BLaER1 (cell line): ENCODE results near the gene MLF2.
"Not testable (repeated sequence)": the region's sequence is repeated elsewhere in the genome, so short reads cannot be mapped to it uniquely, and the experiment has no call there.

Source experiments
- H3K27ac ChIP-seq: shearing (Covaris generic); formaldehyde crosslinking; 2 replicates; pipeline ENCODE4 v1.8.1; 2022
- H3K27me3 ChIP-seq: shearing (Covaris generic); formaldehyde crosslinking; 2 replicates; pipeline ENCODE4 v1.8.1; 2022
- H3K36me3 ChIP-seq: shearing (Covaris generic); formaldehyde crosslinking; 2 replicates; pipeline ENCODE4 v1.8.1; 2022
- H3K4me1 ChIP-seq: shearing (Covaris generic); formaldehyde crosslinking; 2 replicates; pipeline ENCODE4 v1.8.1; 2022
- H3K4me2 ChIP-seq: shearing (Covaris generic); formaldehyde crosslinking; 2 replicates; pipeline ENCODE4 v1.8.1; 2022
- H3K4me3 ChIP-seq: shearing (Covaris generic); formaldehyde crosslinking; 2 replicates; pipeline ENCODE4 v1.8.1; 2022
- H3K9ac ChIP-seq: shearing (Covaris generic); formaldehyde crosslinking; 2 replicates; pipeline ENCODE4 v1.8.1; 2022
- H3K9me3 ChIP-seq: shearing (Covaris generic); formaldehyde crosslinking; 2 replicates; pipeline ENCODE4 v1.8.1; 2022
- H4K20me1 ChIP-seq: shearing (Covaris generic); formaldehyde crosslinking; 2 replicates; pipeline ENCODE4 v1.8.1; 2022
- Cebpa-rat ChIP-seq: shearing (Covaris generic); IDR thresholded peaks from 2 replicates; pipeline ENCODE4 v1.8.1; 2022

Gene MLF2

DNA sequence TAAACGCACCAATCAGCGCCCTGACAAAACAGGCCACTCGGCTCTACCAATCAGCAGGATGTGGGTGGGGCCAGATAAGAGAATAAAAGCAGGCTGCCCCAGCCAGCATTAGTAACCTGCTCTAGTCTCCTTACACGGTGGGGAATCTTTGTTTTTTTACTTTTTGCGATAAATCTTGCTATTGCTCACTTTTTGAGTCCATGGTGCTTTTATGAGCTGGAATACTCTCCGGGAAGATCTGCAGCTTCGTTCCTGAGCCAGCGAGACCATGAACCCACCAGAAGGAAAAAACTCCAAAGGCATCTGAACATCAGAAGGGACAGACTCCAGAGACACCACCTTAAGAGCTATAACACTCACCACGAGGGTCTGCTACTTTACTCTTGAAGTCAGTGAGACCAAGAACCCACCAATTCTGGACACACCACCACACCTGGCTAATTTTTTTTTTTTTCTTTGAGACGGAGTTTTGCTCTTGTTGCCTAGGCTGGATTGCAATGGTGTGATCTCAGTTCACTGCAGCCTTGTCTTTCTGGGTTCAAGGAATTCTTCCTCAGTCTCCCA is 36.0 kb downstream of the MLF2 start:
- no peaks in the 10 kb centered on the region for H4K20me1 ChIP-seq
- H3K36me3 ChIP-seq: no peaks in the 10 kb centered on the region
- no peaks in the 10 kb centered on the region for H3K4me1 ChIP-seq
- no peak overlapping the region for H3K9ac ChIP-seq
- no peaks in the 10 kb centered on the region for H3K27me3 ChIP-seq
- H3K9me3 ChIP-seq: no peaks in the 10 kb centered on the region
- no peak overlapping the region for H3K4me2 ChIP-seq
- no peak for TF ChIP-seq Cebpa-rat
- no peak overlapping the region for H3K4me3 ChIP-seq
- no peak overlapping the region for H3K27ac ChIP-seq

GRCh38 chr12:6716031-6716873 is 36.7 kb downstream of the MLF2 start:
- H4K20me1 ChIP-seq, H3K4me3 ChIP-seq, H3K4me1 ChIP-seq, H3K4me2 ChIP-seq, H3K9ac ChIP-seq, H3K27ac ChIP-seq, H3K27me3 ChIP-seq, H3K36me3 ChIP-seq, H3K9me3 ChIP-seq: not testable (repeated sequence)

DNA sequence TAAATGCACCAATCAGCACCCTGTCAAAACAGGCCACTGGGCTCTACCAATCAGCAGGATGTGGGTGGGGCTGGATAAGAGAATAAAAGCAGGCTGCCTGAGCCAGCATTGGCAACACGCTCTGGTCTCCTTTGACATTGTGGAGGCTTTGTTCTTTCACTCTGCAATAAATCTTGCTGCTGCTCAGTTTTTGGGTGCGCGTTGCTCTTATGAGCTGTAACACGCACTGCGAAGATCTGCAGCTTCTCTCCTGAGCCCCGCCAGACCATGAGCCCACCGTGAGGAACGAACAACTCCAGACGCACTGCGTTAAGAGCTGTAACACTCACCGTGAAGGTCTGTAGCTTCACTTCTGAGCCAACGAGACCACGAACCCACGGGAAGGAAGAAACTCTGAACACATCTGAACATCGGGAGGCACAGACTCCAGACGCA is 44.0 kb downstream of the MLF2 start:
- Histone ChIP-seq H3K9ac (no peak overlapping the region), H3K4me2 (no peak overlapping the region), H3K4me3 (no peak overlapping the region), H3K4me1 (peaks cover under 1% of the 10 kb centered on the region; the same call in 1 of the 2 replicates), H3K36me3 (no peaks in the 10 kb centered on the region), H3K9me3 (0 out of 2 replicates have a peak, but pooled peaks cover 4% of the 10 kb centered on the region), H3K27ac (no peak overlapping the region), H3K27me3 (no peaks in the 10 kb centered on the region), H4K20me1 (no peaks in the 10 kb centered on the region)
- no peak for TF ChIP-seq Cebpa-rat

DNA sequence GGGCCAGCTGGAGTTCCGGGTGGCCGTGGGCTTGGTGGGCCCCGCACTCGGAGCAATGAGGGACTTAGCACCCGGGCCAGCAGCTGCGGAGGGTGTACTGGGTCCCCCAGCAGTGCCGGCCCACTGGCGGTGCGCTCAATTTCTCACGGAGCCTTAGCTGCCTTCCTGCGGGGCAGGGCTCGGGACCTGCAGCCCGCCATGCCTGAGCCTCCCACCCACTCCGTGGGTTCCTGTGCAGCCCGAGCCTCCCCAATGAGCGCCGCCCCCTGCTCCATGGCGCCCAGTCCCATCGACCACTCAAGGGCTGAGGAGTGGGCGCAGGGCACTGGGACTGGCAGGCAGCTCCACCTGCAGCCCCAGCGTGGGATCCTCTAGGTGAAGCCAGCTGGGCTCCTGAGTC is 44.6 kb downstream of the MLF2 start:
- H4K20me1 ChIP-seq, H3K9me3 ChIP-seq, H3K4me3 ChIP-seq, H3K27ac ChIP-seq, H3K27me3 ChIP-seq, H3K4me2 ChIP-seq, H3K4me1 ChIP-seq, H3K36me3 ChIP-seq, H3K9ac ChIP-seq: not testable (repeated sequence)

DNA sequence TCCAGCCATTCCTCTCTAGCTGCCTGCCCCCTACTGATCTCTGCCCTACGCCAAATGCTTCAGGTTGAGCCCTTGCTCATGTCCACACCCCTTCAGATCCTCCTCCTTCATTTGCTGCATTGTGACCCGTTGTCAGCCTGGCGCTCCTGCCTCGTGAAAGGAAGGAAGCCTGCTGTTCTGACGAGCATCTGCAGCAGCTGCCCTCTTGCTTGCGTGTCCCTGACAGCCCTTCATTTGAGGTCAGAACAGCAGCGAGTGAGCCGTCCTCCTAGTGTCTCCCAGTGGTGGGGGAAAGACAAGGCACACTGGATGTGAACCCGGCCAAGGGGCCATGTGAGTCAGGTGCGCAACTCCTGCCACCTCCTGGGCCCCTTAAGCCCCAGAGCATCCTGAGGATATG is 49.3 kb downstream of the MLF2 start:
- Histone ChIP-seq H3K9me3 (0 out of 2 replicates have a peak, but pooled peaks cover 4% of the 10 kb centered on the region), H3K4me3 (no peak overlapping the region), H4K20me1 (no peaks in the 10 kb centered on the region), H3K4me1 (peaks cover 28% of the 10 kb centered on the region), H3K4me2 (peak overlapping the region; percentile 37), H3K36me3 (no peaks in the 10 kb centered on the region), H3K27me3 (peaks cover 16% of the 10 kb centered on the region; the same call in 1 of the 2 replicates), H3K27ac (no peak overlapping the region), H3K9ac (no peak overlapping the region)
- TF ChIP-seq Cebpa-rat: no peak

DNA sequence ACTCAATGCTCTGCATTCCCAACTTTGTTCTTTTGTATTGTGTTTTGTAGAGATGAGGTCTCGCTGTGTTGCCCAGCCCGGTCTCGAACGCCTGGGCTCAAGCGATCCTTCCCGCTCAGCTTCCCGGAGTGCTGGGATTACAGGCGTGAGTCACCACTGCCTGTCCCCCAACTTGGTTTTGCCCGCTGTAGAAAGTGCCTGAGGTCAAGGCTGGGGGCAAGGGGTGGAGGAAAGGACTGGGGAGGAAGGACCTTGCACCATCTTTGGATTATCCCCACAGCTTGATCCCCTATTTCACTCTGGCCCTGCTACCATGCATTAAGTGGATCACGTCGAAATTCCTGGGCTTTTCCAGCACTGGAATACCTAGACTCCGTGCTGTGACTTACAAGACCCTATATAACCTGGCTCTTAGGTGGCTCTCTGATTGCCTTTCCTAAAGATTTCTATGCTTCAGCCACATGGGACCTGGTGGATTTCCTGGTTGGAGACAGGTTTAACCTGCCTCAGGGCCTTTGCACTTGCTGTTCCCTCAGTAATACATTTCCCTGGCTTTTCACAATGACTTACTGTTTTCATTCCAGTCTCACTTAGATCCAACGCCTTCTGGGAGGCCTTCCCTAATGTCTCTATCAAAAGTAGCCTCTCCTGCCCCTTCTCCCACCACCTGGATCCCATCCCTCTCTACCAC is 51.7 kb downstream of the MLF2 start:
- no peak for TF ChIP-seq Cebpa-rat
- no peaks in the 10 kb centered on the region for H4K20me1 ChIP-seq
- peak overlapping the region; percentile 99 for H3K4me2 ChIP-seq
- H3K27me3 ChIP-seq: peaks cover 16% of the 10 kb centered on the region; the same call in 1 of the 2 replicates
- H3K4me3 ChIP-seq: peak overlapping the region; percentile 77
- H3K9me3 ChIP-seq: no peaks in the 10 kb centered on the region
- H3K9ac ChIP-seq: peak overlapping the region; percentile 64; the same call in 1 of the 2 replicates
- 0 out of 2 replicates have a peak overlapping the region, but pooled peaks have one; percentile 18 for H3K27ac ChIP-seq
- no peaks in the 10 kb centered on the region for H3K36me3 ChIP-seq
- peaks cover 52% of the 10 kb centered on the region for H3K4me1 ChIP-seq

GRCh38 chr12:6700646-6701051 is 52.3 kb downstream of the MLF2 start, which contains the start of gene PIANP:
TSS of gene PIANP (minus strand) at chr12:6700815. CDS start at chr12:6698061, 2,754 bp downstream.
- Histone ChIP-seq H3K4me1 (peaks cover 58% of the 10 kb centered on the region), H3K27ac (peak within 1 kb of the TSS; percentile 72), H3K9me3 (no peaks in the 10 kb centered on the region), H3K4me3 (peak within 1 kb of the TSS; percentile 77), H4K20me1 (no peaks in the 10 kb centered on the region), H3K27me3 (peaks cover 16% of the 10 kb centered on the region; the same call in 1 of the 2 replicates), H3K36me3 (no peaks in the 10 kb centered on the region), H3K4me2 (peak within 1 kb of the TSS; percentile 99), H3K9ac (peak within 1 kb of the TSS; percentile 72)
- TF ChIP-seq Cebpa-rat: no peak

DNA sequence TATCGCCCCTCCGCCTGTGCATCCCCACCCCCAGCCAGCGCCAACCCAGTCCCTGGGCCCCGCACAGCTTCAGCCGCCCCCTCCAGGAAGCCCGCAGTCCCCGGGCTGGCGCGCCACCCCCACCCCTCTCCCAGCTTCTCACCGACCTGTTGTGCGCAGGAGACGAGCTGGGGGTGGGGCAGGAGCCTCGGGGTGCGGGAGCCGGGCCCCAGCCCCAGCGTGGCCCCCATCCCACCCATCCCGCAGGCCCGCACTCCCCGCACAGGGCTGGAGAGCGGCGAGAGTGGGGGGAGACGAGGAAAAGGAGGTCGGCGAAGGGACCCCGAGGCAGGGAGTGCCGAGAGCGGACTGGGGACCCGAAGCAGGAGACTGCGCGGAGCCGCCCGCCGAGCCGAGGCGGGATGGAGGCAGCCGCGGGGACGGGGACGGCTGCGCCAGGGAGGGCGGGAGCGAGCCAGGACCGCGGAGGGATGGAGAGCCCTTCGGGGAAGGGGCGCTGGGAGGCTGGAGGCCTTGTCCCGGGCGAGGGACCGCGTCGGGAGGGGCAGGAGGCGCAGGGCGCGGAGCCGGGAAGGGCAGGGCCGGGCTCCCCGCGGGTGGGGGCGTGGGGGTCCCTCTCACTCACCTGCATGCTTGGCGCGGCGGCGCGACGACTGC is 52.8 kb downstream of the MLF2 start:
- peaks cover 63% of the 10 kb centered on the region for H3K4me1 ChIP-seq
- peak overlapping the region; percentile 72 for H3K27ac ChIP-seq
- H3K9ac ChIP-seq: peak overlapping the region; percentile 72

DNA sequence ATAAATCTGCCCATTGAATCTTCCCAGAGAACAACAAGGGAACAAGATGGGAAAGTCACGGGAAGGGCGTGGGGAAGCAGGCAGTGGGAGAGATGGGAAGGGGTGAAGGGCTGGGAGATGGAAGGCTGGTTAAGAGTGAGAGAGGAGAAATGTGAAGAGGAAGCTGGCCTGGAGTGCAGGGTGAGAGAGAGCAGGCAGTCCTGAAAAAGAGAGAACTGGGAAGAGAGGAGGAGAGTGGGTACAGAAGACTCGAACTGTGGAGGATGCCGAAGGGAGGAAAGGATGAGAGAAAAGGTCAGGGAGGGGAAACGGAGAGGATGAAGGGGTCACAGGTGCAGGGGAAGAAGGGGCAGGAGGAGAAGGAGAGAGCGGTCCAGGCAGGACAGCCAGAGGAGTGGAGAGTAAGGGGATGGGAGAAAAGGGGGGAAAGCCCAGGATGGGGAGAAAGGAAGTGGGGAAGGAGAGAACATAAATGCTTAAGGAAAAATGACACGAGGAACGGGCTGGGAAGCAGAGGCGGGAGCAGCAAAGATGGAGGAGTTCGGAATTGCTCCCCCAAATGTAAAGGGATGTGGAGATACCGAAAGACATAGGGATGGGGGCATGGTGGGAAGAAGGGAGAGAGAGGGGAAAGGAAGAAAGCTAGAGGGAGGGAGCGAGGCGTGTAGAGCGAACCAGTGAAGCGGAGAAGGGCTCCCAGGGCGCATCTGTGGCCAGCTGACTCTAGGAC is 53.5 kb downstream of the MLF2 start:
- Histone ChIP-seq H3K4me3 (peak overlapping the region; percentile 77), H3K27me3 (peaks cover 16% of the 10 kb centered on the region; the same call in 1 of the 2 replicates), H3K36me3 (no peaks in the 10 kb centered on the region), H4K20me1 (no peaks in the 10 kb centered on the region), H3K9me3 (no peaks in the 10 kb centered on the region), H3K27ac (peak overlapping the region; percentile 53; the same call in 1 of the 2 replicates), H3K4me2 (peak overlapping the region; percentile 99), H3K4me1 (peaks cover 70% of the 10 kb centered on the region), H3K9ac (peak overlapping the region; percentile 72)
- TF ChIP-seq Cebpa-rat: no peak

More for the DNA sequence above, 52.8 kb downstream of the MLF2 start:
- peak overlapping the region; percentile 77 for H3K4me3 ChIP-seq
- TF ChIP-seq Cebpa-rat: no peak
- no peaks in the 10 kb centered on the region for H4K20me1 ChIP-seq
- no peaks in the 10 kb centered on the region for H3K9me3 ChIP-seq
- H3K27me3 ChIP-seq: peaks cover 16% of the 10 kb centered on the region; the same call in 1 of the 2 replicates
- H3K4me2 ChIP-seq: peak overlapping the region; percentile 99
- H3K36me3 ChIP-seq: no peaks in the 10 kb centered on the region
